ENCODE results near the gene IGFBP4. TPM values are rescaled to one million over a fixed set of nuclear protein-coding genes. Genes with fewer than 3 reads are reported as not detected.

IGFBP4 gene
- total RNA-seq, 3 donors from 2014 or later (not counting 1 experiment from before 2014, with no cell fraction given): 2.1 to 8.1 (median 2.8) TPM

- ATAC-seq (no peak), DNase-seq (no peak)
- no peaks in the 10 kb centered on the region for H3K36me3 Mint-ChIP-seq
- Histone ChIP-seq H3K27ac (ENCODE audit: low read length) (no peak overlapping the region), H3K27me3 (ENCODE audit: control insufficient read depth, insufficient read depth, low read length) (no peaks in the 10 kb centered on the region), H3K36me3 (ENCODE audit: control insufficient read depth, insufficient read depth, low read length) (no peaks in the 10 kb centered on the region), H3K4me3 (ENCODE audit: low read length) (no peak overlapping the region), H3K9me3 (ENCODE audit: control insufficient read depth, insufficient read depth, low read length) (no peaks in the 10 kb centered on the region), H3K4me1 (ENCODE audit: control insufficient read depth, insufficient read depth, low read length) (no peaks in the 10 kb centered on the region)
- intact Hi-C loops (cut with micrococcal nuclease): no loop called here
- no peaks in the 10 kb centered on the region for H3K4me1 Mint-ChIP-seq
- no peak for TF ChIP-seq CTCF (IDR thresholded peaks at IDR 0.05)
- H3K27ac Mint-ChIP-seq: no peak overlapping the region
- H3K4me3 Mint-ChIP-seq: no peak overlapping the region
- peaks cover 0 to 8% of the 10 kb centered on the region in 2 donors for H3K27me3 Mint-ChIP-seq (ENCODE audit: low read depth in 2 of 2)
- H3K9me3 Mint-ChIP-seq: no peaks in the 10 kb centered on the region
- WGBS (ENCODE audit: insufficient coverage): 84% methylated on average over 5 of the region's 5 CpGs
Measured at GRCh38 chr17:40464392-40464855, 21.2 kb downstream of the IGFBP4 start.

- WGBS (ENCODE audit: insufficient coverage): 61% methylated on average over 9 of the region's 11 CpGs
- no peak for TF ChIP-seq CTCF (IDR thresholded peaks at IDR 0.05)
- intact Hi-C loops (cut with micrococcal nuclease): no loop called here
- H3K27ac ChIP-seq (ENCODE audit: low read length): no peak overlapping the region
- H3K4me1 Mint-ChIP-seq: no peaks in the 10 kb centered on the region
- H3K36me3 Mint-ChIP-seq: no peaks in the 10 kb centered on the region
- ATAC-seq (no peak), DNase-seq (no peak)
- peaks cover 0 to 8% of the 10 kb centered on the region in 2 donors for H3K27me3 Mint-ChIP-seq (ENCODE audit: low read depth in 2 of 2)
- H3K4me1 ChIP-seq (ENCODE audit: control insufficient read depth, insufficient read depth, low read length): no peaks in the 10 kb centered on the region
- no peak overlapping the region for H3K27ac Mint-ChIP-seq
- no peak overlapping the region for H3K4me3 Mint-ChIP-seq
- no peaks in the 10 kb centered on the region for H3K9me3 ChIP-seq (ENCODE audit: control insufficient read depth, insufficient read depth, low read length)
- no peak overlapping the region for H3K4me3 ChIP-seq (ENCODE audit: low read length)
- no peaks in the 10 kb centered on the region for H3K9me3 Mint-ChIP-seq
- H3K27me3 ChIP-seq (ENCODE audit: control insufficient read depth, insufficient read depth, low read length): no peaks in the 10 kb centered on the region
- H3K36me3 ChIP-seq (ENCODE audit: control insufficient read depth, insufficient read depth, low read length): no peaks in the 10 kb centered on the region
Measured at GRCh38 chr17:40466298-40466971, 23.2 kb downstream of the IGFBP4 start.

DNA sequence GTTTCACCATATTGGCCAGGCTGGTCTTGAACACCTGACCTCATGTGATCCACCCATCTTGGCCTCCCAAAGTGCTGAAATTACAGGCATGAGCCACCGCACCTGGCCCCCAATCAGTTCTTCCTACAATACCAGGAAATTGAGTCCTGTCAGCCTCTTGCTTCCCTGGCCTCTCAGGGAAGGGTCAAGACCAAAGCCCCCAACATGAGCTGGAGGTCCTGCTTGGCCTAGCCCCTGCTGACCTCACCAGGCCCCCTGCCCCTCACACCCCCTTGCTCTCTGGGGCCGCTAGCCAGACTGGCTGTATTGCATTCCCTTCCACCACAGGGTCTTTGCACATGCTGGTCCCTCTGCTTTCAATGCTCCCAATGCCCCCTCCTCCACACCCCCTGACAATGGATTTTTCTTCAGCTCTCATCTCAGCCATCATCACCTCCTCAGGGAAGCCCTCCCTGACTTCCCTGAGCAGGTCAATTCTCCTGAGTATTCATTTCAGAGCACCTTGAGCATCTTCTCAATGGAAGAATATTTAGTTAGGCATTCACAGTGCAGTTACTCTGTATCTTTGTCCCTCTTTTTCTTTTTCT lies 24.1 kb downstream of the IGFBP4 start:
- no peak for TF ChIP-seq CTCF (IDR thresholded peaks at IDR 0.05)
- intact Hi-C loops (cut with micrococcal nuclease): no loop called here
- Mint-ChIP-seq H3K27me3 (ENCODE audit: low read depth in 2 of 2) (peaks cover 0 to 8% of the 10 kb centered on the region in 2 donors), H3K9me3 (no peaks in the 10 kb centered on the region), H3K27ac (no peak overlapping the region), H3K4me1 (no peaks in the 10 kb centered on the region), H3K36me3 (no peaks in the 10 kb centered on the region), H3K4me3 (no peak overlapping the region)
- ATAC-seq: no peak
- no peak for DNase-seq
- Histone ChIP-seq H3K4me1 (ENCODE audit: control insufficient read depth, insufficient read depth, low read length) (no peaks in the 10 kb centered on the region), H3K9me3 (ENCODE audit: control insufficient read depth, insufficient read depth, low read length) (no peaks in the 10 kb centered on the region), H3K27me3 (ENCODE audit: control insufficient read depth, insufficient read depth, low read length) (no peaks in the 10 kb centered on the region), H3K36me3 (ENCODE audit: control insufficient read depth, insufficient read depth, low read length) (no peaks in the 10 kb centered on the region), H3K4me3 (ENCODE audit: low read length) (no peak overlapping the region), H3K27ac (ENCODE audit: low read length) (no peak overlapping the region)
- WGBS (ENCODE audit: insufficient coverage): 98% methylated on average over 2 of the region's 2 CpGs
